Measurements from ENCODE around the gene C1R.

GRCh38 chr12:7045913-7046312, 46.3 kb downstream of the C1R start:
- TF ChIP-seq POLR2AphosphoS5 (IDR thresholded peaks at IDR 0.05; ENCODE audit: low read depth, low read length) (no peak), REST (IDR thresholded peaks at IDR 0.05; ENCODE audit: insufficient read depth in 1 of 2, low read depth in 2 of 2, low read length in 2 of 2) (no peak)

All from PFSK-1 (cell line).